T-helper 22 cell (primary cell): ENCODE measurements around the gene SCAF1.

Experiments
- DNase-seq: peaks from one replicate; pipeline ENCODE4 v3.0.0-alpha.2; 2020; ENCODE audit warnings: low read depth

The SCAF1 gene

GRCh38 chr19:49665351-49666119 lies 23.5 kb downstream of the SCAF1 start, which contains the start of the genes BCL2L12 and IRF3:
Gene BCL2L12, plus strand, starts transcription at chr19:49665933. Its CDS starts 760 bp downstream, at chr19:49666693.
Gene IRF3, minus strand, starts transcription at chr19:49665857. Its CDS starts 1,019 bp downstream, at chr19:49664838.
- DNase-seq = peak; percentile 97

- no peak for DNase-seq
Observed at GRCh38 chr19:49666120-49666444, 24.1 kb downstream of the SCAF1 start.

GRCh38 chr19:49667473-49667872 lies 25.5 kb downstream of the SCAF1 start:
- no peak for DNase-seq

- DNase-seq = no peak
Observed at GRCh38 chr19:49669516-49669915, 27.5 kb downstream of the SCAF1 start.

- peak; percentile 50 for DNase-seq
Observed at GRCh38 chr19:49672131-49672919, 30.3 kb downstream of the SCAF1 start.

- peak; percentile 32 for DNase-seq
Observed at GRCh38 chr19:49676136-49676783, 34.3 kb downstream of the SCAF1 start.

GRCh38 chr19:49676784-49677230 lies 34.8 kb downstream of the SCAF1 start:
- peak; percentile 98 for DNase-seq

- peak; percentile 42 for DNase-seq
Observed at GRCh38 chr19:49677231-49677900, 35.4 kb downstream of the SCAF1 start, which contains the start of gene PRMT1. Gene PRMT1, plus strand, starts transcription at chr19:49677271. Its CDS starts 10 bp downstream, at chr19:49677281.

GRCh38 chr19:49677901-49678674 lies 36.1 kb downstream of the SCAF1 start:
- peak; percentile 67 for DNase-seq

- no peak for DNase-seq
Observed at GRCh38 chr19:49678985-49679770, 37.2 kb downstream of the SCAF1 start.

- DNase-seq = no peak
Observed at GRCh38 chr19:49679771-49680413, 37.9 kb downstream of the SCAF1 start.

GRCh38 chr19:49680421-49681351 lies 38.7 kb downstream of the SCAF1 start:
- peak; percentile 79 for DNase-seq

GRCh38 chr19:49681830-49682229 lies 39.8 kb downstream of the SCAF1 start:
- DNase-seq = no peak

- DNase-seq = no peak
Observed at GRCh38 chr19:49682274-49682673, 40.3 kb downstream of the SCAF1 start.

- no peak for DNase-seq
Observed at GRCh38 chr19:49683814-49684250, 41.8 kb downstream of the SCAF1 start.

GRCh38 chr19:49684251-49684982 lies 42.4 kb downstream of the SCAF1 start:
- DNase-seq = no peak

- no peak for DNase-seq
Observed at GRCh38 chr19:49684983-49685553, 43.1 kb downstream of the SCAF1 start.
